Upper lobe of left lung (tissue), 4 donors: ENCODE data around the gene LNX1.

ENCODE experiments used
- CTCF ChIP-seq, 6 experiments: fragments of 450-650 bp in 4 of 6; fragments of 200-600 bp in 2 of 6; sonication (generic) in 2 of 6; IDR thresholded peaks; one replicate each; pipeline ENCODE4 v1.5.1; 2016 to 2019; ENCODE audit warnings: antibody characterized with exemption in 6 of 6
- POLR2A ChIP-seq, 4 donors: fragments of 450-650 bp; IDR thresholded peaks; one replicate each; pipeline ENCODE4 v1.5.1; 2016 to 2017; ENCODE audit warnings: antibody characterized with exemption in 4 of 4, mild to moderate bottlenecking in 2 of 4

- TF ChIP-seq CTCF (IDR thresholded peaks at IDR 0.05) (no peak), POLR2A (IDR thresholded peaks at IDR 0.05) (no peak)
These were observed 69.0 kb downstream of the LNX1 start for GRCh38 chr4:53522334-53522733.
